Measurements from ENCODE around the gene PLPPR5. TPM values are rescaled to one million over a fixed set of nuclear protein-coding genes. Genes with fewer than 3 reads are reported as not detected.
"Not testable (repeated sequence)": the region's sequence is repeated elsewhere in the genome, so short reads cannot be mapped to it uniquely, and the experiment has no call there.

Gene PLPPR5
- polyA plus RNA-seq (2011; rRNA removed) (not detected in 2 replicates), polyA minus RNA-seq (2011; rRNA and poly(A)+ RNA removed) (not detected in 2 replicates)

- no peaks in the 10 kb centered on the region for H3K36me3 ChIP-seq (ENCODE audit: control insufficient read depth, insufficient read depth, low read length)
- H3K27me3 ChIP-seq (ENCODE audit: control insufficient read depth, insufficient read depth, low read length) = peaks cover 20% of the 10 kb centered on the region
- ChIA-PET POLR2A (no interaction called here), CTCF (interaction anchor here (0.6 kb wide), 1 partner anchor 109 kb away, joined by 3 read pairs; no protein-coding TSS in a partner anchor)
- peak within 1 kb of the TSS; percentile 37 for H3K4me3 ChIP-seq (ENCODE audit: low read depth, low read length)
- 0 out of 2 replicates have a peak, but pooled peaks have one; percentile 15 for TF ChIP-seq CTCF (IDR thresholded peaks at IDR 0.05; ENCODE audit: insufficient read depth, low read depth, low read length)
- no peak for DNase-seq (ENCODE audit: low read depth)
Observed at GRCh38 chr1:99004861-99005442, at the start of gene PLPPR5. Gene PLPPR5 (minus strand): TSS chr1:99004861. CDS start chr1:99004671, 190 bp downstream.

GRCh38 chr1:99051611-99052283 lies 47.1 kb upstream of the PLPPR5 start:
- POLR2A ChIA-PET = no interaction called here
- Histone ChIP-seq H3K27me3 (ENCODE audit: control insufficient read depth, insufficient read depth, low read length) (no peaks in the 10 kb centered on the region), H3K36me3 (ENCODE audit: control insufficient read depth, insufficient read depth, low read length) (no peaks in the 10 kb centered on the region), H3K4me3 (ENCODE audit: low read depth, low read length) (no peak overlapping the region)
- no peak for DNase-seq (ENCODE audit: low read depth)
- TF ChIP-seq CTCF (IDR thresholded peaks at IDR 0.05; ENCODE audit: insufficient read depth, low read depth, low read length) = no peak
- CTCF ChIA-PET = no interaction called here

GRCh38 chr1:99049745-99050144 lies 45.1 kb upstream of the PLPPR5 start:
- no peak overlapping the region for H3K4me3 ChIP-seq (ENCODE audit: low read depth, low read length)
- H3K27me3 ChIP-seq (ENCODE audit: control insufficient read depth, insufficient read depth, low read length) = no peaks in the 10 kb centered on the region
- no peaks in the 10 kb centered on the region for H3K36me3 ChIP-seq (ENCODE audit: control insufficient read depth, insufficient read depth, low read length)
- TF ChIP-seq CTCF (IDR thresholded peaks at IDR 0.05; ENCODE audit: insufficient read depth, low read depth, low read length) = no peak
- DNase-seq (ENCODE audit: low read depth) = no peak
- POLR2A ChIA-PET = no interaction called here
- CTCF ChIA-PET = no interaction called here

GRCh38 chr1:99036746-99037145 lies 32.1 kb upstream of the PLPPR5 start:
- H3K27me3 ChIP-seq (ENCODE audit: control insufficient read depth, insufficient read depth, low read length); H3K36me3 ChIP-seq (ENCODE audit: control insufficient read depth, insufficient read depth, low read length); CTCF ChIA-PET; DNase-seq (ENCODE audit: low read depth); H3K4me3 ChIP-seq (ENCODE audit: low read depth, low read length); POLR2A ChIA-PET: not testable (repeated sequence)

GRCh38 chr1:99018313-99018712 lies 13.7 kb upstream of the PLPPR5 start:
- DNase-seq (ENCODE audit: low read depth) = no peak
- Histone ChIP-seq H3K36me3 (ENCODE audit: control insufficient read depth, insufficient read depth, low read length) (no peaks in the 10 kb centered on the region), H3K27me3 (ENCODE audit: control insufficient read depth, insufficient read depth, low read length) (no peaks in the 10 kb centered on the region), H3K4me3 (ENCODE audit: low read depth, low read length) (no peak overlapping the region)
- CTCF ChIA-PET = interaction anchor here (1.7 kb wide), 1 partner anchor 22 kb away, joined by 4 read pairs; no protein-coding TSS in a partner anchor
- TF ChIP-seq CTCF (IDR thresholded peaks at IDR 0.05; ENCODE audit: insufficient read depth, low read depth, low read length) = no peak
- POLR2A ChIA-PET = no interaction called here

Data from BJ (cell line).